A549 (cell line): Measurements from ENCODE around the gene RSRC2. TPM values are rescaled to one million over a fixed set of nuclear protein-coding genes. Genes with fewer than 3 reads are reported as not detected.

Source experiments
- ATAC-seq, 2 experiments: fragments of 200-7000 bp in 1 of 2; fragments of >200 bp in 1 of 2; cut with Nextera tagmentation in 1 of 2; cut with Tn5 transposase in 1 of 2; 3 replicates each; pipeline versions ENCODE4 v1.8.0 to v1.9.1; 2018 to 2020; ENCODE audit warnings: mild to moderate bottlenecking in 1 of 2, moderate library complexity in 1 of 2
- CTCF ChIA-PET: fragments of 300-600 bp; sonication (Branson Sonifier 250); formaldehyde crosslinking; extraction: SDS; loops from one replicate; lab custom pipeline; 2021; ENCODE audit warnings: antibody characterized with exemption, inconsistent platforms; lab: Yijun Ruan, JAX
- POLR2A ChIA-PET: fragments of 350-600 bp; formaldehyde crosslinking; extraction: SDS; loops from one replicate; lab custom pipeline; 2021; ENCODE audit warnings: antibody characterized with exemption, inconsistent platforms; lab: Yijun Ruan, JAX
- DNase-seq, 2 experiments: peaks; one replicate each; pipeline versions ENCODE4 v3.0.0 to v3.0.0-alpha.2; 2011 to 2016; ENCODE audit warnings: low read depth in 1 of 2, low spot score in 1 of 2
- FAIRE-seq: peaks from 2 replicates; lab custom pipeline; 2011; peaks lifted over from hg19 to GRCh38; lab: Jason Lieb, UNC
- H3K27ac ChIP-seq, 2 experiments: fragments of >200 bp; sonication (Bioruptor Twin); formaldehyde crosslinking; 3 replicates each; pipeline ENCODE4 v1.5.1; 2016 to 2017
- H3K4me1 ChIP-seq: fragments of >200 bp; sonication (Bioruptor Twin); formaldehyde crosslinking; 3 replicates; pipeline ENCODE4 v1.6.1; 2016
- H3K4me2 ChIP-seq: fragments of >200 bp; sonication (Bioruptor Twin); formaldehyde crosslinking; 3 replicates; pipeline ENCODE4 v1.6.1; 2016
- H3K4me3 ChIP-seq: fragments of >200 bp; sonication (Bioruptor Twin); formaldehyde crosslinking; 3 replicates; pipeline ENCODE4 v1.5.1; 2016
- H3K9me3 ChIP-seq: fragments of >200 bp; sonication (Bioruptor Twin); formaldehyde crosslinking; 3 replicates; pipeline ENCODE4 v1.6.1; 2016
- BCL3 ChIP-seq: fragments of >200 bp; sonication (Bioruptor Twin); formaldehyde crosslinking; IDR thresholded peaks from 3 replicates; pipeline ENCODE4 v1.6.1; 2016
- CBX2 ChIP-seq: fragments of 200-600 bp; sonication (generic); IDR thresholded peaks from 2 replicates; pipeline ENCODE4 v1.6.1; 2016; ENCODE audit warnings: low read depth, mild to moderate bottlenecking, borderline replicate concordance
- CHD2 ChIP-seq: fragments of 150-350 bp; IDR thresholded peaks from 2 replicates; pipeline ENCODE4 v1.6.1; 2014; ENCODE audit warnings: low read length; ENCODE audit not compliant: partially characterized antibody
- CTCF ChIP-seq: fragments of >200 bp; sonication (Bioruptor Twin); formaldehyde crosslinking; IDR thresholded peaks from 3 replicates; pipeline ENCODE4 v1.5.1; 2016
- EP300 ChIP-seq, 2 experiments: fragments of >200 bp; sonication (Bioruptor Twin); formaldehyde crosslinking; IDR thresholded peaks; 2 replicates in 1 of 2; 3 replicates in 1 of 2; pipeline ENCODE4 v1.6.1; 2016 to 2017
- ESRRA ChIP-seq: fragments of 150-350 bp; IDR thresholded peaks from 2 replicates; pipeline ENCODE4 v1.6.1; 2014; ENCODE audit warnings: mild to moderate bottlenecking, low read length, borderline replicate concordance
- HEYL ChIP-seq: fragments of 250-450 bp; sonication (Bioruptor Pico); IDR thresholded peaks from 2 replicates; pipeline ENCODE4 v1.8.0; 2021; ENCODE audit warnings: mild to moderate bottlenecking, moderate library complexity
- HMGXB4 ChIP-seq: fragments of 250-450 bp; sonication (Bioruptor Pico); IDR thresholded peaks from 2 replicates; pipeline ENCODE4 v1.5.0; 2021; ENCODE audit warnings: mild to moderate bottlenecking, moderate library complexity, borderline replicate concordance
- HOXA7 ChIP-seq: fragments of 250-450 bp; sonication (Bioruptor Pico); IDR thresholded peaks from 2 replicates; pipeline ENCODE4 v1.5.0; 2020; ENCODE audit warnings: mild to moderate bottlenecking, moderate library complexity
- HOXB13 ChIP-seq: fragments of 250-450 bp; sonication (Bioruptor Pico); IDR thresholded peaks from 2 replicates; pipeline ENCODE4 v1.5.0; 2020; ENCODE audit warnings: low read depth, mild to moderate bottlenecking, moderate library complexity
- HOXB5 ChIP-seq: fragments of 250-450 bp; sonication (Bioruptor Pico); IDR thresholded peaks from 2 replicates; pipeline ENCODE4 v1.5.0; 2020; ENCODE audit warnings: mild to moderate bottlenecking, moderate library complexity
- MAFK ChIP-seq: fragments of 450-650 bp; IDR thresholded peaks from 2 replicates; pipeline ENCODE4 v1.6.1; 2014; ENCODE audit not compliant: partially characterized antibody
- NFE2L2 ChIP-seq: fragments of 150-350 bp; conservative IDR thresholded peaks from 2 replicates; pipeline ENCODE4 v1.6.1; 2014; ENCODE audit warnings: low read length
- POLR2A ChIP-seq: IDR thresholded peaks from 2 replicates; pipeline ENCODE4 v1.6.1; 2012; ENCODE audit warnings: mild to moderate bottlenecking, low read length
- RARB ChIP-seq: fragments of 250-450 bp; sonication (Bioruptor Pico); IDR thresholded peaks from 2 replicates; pipeline ENCODE4 v1.8.0; 2021; ENCODE audit warnings: mild to moderate bottlenecking, moderate library complexity
- RCOR1 ChIP-seq: fragments of 150-350 bp; IDR thresholded peaks from 2 replicates; pipeline ENCODE4 v1.6.1; 2014; ENCODE audit warnings: antibody characterized with exemption, low read length, low read depth
- RFX5 ChIP-seq: fragments of 450-650 bp; IDR thresholded peaks from 2 replicates; pipeline ENCODE4 v1.7.1; 2014; ENCODE audit warnings: antibody characterized with exemption, mild to moderate bottlenecking, moderate library complexity
- SREBF2 ChIP-seq: fragments of 450-650 bp; IDR thresholded peaks from 2 replicates; pipeline ENCODE4 v1.6.1; 2014; ENCODE audit warnings: mild to moderate bottlenecking, moderate library complexity
- WGBS: methylation state at CpG from one replicate; pipeline ENCODE4 v1.1.6; 2017; ENCODE audit errors: missing lambda C conversion rate; 5-methylcytosine and 5-hydroxymethylcytosine counted together
- polyA plus RNA-seq, 4 experiments: library from polyadenylated mRNA; depleted of rRNA in 3 of 4; stranded (reverse); fragments of >200 nt; fragmentation: RNase III in 1 of 4; extraction: RNeasy Plus Mini Kit Qiagen cat#74134 plus additional on column Dnase treatment in 1 of 4; gene quantifications; 2 replicates in 3 of 4; 3 replicates in 1 of 4; pipeline ENCODE4 v1.2.3, GENCODE V29; 2011 to 2017

The RSRC2 gene
- polyA plus RNA-seq, 2 of the 4 experiments (the other 2 are of a cell fraction), result 72.8 to 83.3 TPM

GRCh38 chr12:122483969-122484368, 42.8 kb downstream of the RSRC2 start:
- ChIA-PET POLR2A (interaction anchor here (1.3 kb wide), 1 partner anchor 17 kb away, joined by 3 read pairs; the partner anchor contains the start of gene ZCCHC8), CTCF (interaction anchor here (0.8 to 1.3 kb wide), 6 partner anchors 11 to 112 kb away, joined by 3 to 8 read pairs (median 4); no protein-coding TSS in a partner anchor)
- Histone ChIP-seq H3K4me2 (no peak overlapping the region), H3K27ac (no peak overlapping the region), H3K4me3 (no peak overlapping the region), H3K9me3 (no peaks in the 10 kb centered on the region)
- whole genome bisulfite sequencing, result 93% methylated on average over 5 of the region's 5 CpGs
- ATAC-seq (no peak), FAIRE-seq (no peak), DNase-seq (no peak)
- TF ChIP-seq EP300 (IDR thresholded peaks at IDR 0.05) (no peak), SREBF2 (no peak), HOXB13 (CRISPR knock-in tag) (no peak), HOXB5 (CRISPR knock-in tag) (no peak), POLR2A (no peak)
- TF ChIP-seq, all 56 proteins: peak for 0
- 0 out of 3 replicates have a peak, but pooled peaks cover 3% of the 10 kb centered on the region for H3K4me1 ChIP-seq

- 87% methylated on average over 6 of the region's 6 CpGs for WGBS
- H3K27ac ChIP-seq, result no peak overlapping the region
- ChIA-PET CTCF (interaction anchor here (0.6 to 1.5 kb wide), 2 partner anchors 8 to 26 kb away, joined by 3 read pairs; no protein-coding TSS in a partner anchor), POLR2A (no interaction called here)
- TF ChIP-seq CHD2 (no peak), RARB (CRISPR knock-in tag) (no peak), HMGXB4 (CRISPR knock-in tag) (no peak), NFE2L2 (no peak), CTCF (no peak), RCOR1 (no peak), ESRRA (no peak), HEYL (CRISPR knock-in tag) (no peak), CBX2 (no peak), RFX5 (no peak), HOXA7 (CRISPR knock-in tag) (no peak)
- FAIRE-seq, result no peak
- H3K4me3 ChIP-seq, result no peak overlapping the region
- no peak for DNase-seq
- H3K4me2 ChIP-seq, result no peak overlapping the region
- ATAC-seq, result no peak
- no peaks in the 10 kb centered on the region for H3K9me3 ChIP-seq
- 0 out of 3 replicates have a peak, but pooled peaks cover 3% of the 10 kb centered on the region for H3K4me1 ChIP-seq
Measured at GRCh38 chr12:122481861-122482260, 44.9 kb downstream of the RSRC2 start.

- Histone ChIP-seq H3K9me3 (no peaks in the 10 kb centered on the region), H3K4me1 (no peaks in the 10 kb centered on the region), H3K4me2 (no peak overlapping the region), H3K27ac (no peak overlapping the region), H3K4me3 (no peak overlapping the region)
- DNase-seq (no peak), ATAC-seq (no peak), FAIRE-seq (no peak)
- ChIA-PET POLR2A (no interaction called here), CTCF (interaction anchor here (1.1 to 1.5 kb wide), 2 partner anchors 9 to 86 kb away, joined by 3 to 6 read pairs; no protein-coding TSS in a partner anchor)
- WGBS, result 97% methylated on average over 8 of the region's 8 CpGs
- TF ChIP-seq MAFK (peak; percentile 68), BCL3 (no peak)
Measured at GRCh38 chr12:122480753-122481152, 46.0 kb downstream of the RSRC2 start.
